GM18502 (cell line): ENCODE results near the gene LIPF.
"Not testable (repeated sequence)": the region's sequence is repeated elsewhere in the genome, so short reads cannot be mapped to it uniquely, and the experiment has no call there.

Experiments
- ATAC-seq: cut with Tn5 transposase; IDR thresholded peaks from one replicate; pipeline ENCODE4 v1.9.1; 2021; ENCODE audit warnings: mild to moderate bottlenecking; ENCODE audit not compliant: unreplicated experiment, poor library complexity

The LIPF gene, protein sequence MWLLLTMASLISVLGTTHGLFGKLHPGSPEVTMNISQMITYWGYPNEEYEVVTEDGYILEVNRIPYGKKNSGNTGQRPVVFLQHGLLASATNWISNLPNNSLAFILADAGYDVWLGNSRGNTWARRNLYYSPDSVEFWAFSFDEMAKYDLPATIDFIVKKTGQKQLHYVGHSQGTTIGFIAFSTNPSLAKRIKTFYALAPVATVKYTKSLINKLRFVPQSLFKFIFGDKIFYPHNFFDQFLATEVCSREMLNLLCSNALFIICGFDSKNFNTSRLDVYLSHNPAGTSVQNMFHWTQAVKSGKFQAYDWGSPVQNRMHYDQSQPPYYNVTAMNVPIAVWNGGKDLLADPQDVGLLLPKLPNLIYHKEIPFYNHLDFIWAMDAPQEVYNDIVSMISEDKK

DNA sequence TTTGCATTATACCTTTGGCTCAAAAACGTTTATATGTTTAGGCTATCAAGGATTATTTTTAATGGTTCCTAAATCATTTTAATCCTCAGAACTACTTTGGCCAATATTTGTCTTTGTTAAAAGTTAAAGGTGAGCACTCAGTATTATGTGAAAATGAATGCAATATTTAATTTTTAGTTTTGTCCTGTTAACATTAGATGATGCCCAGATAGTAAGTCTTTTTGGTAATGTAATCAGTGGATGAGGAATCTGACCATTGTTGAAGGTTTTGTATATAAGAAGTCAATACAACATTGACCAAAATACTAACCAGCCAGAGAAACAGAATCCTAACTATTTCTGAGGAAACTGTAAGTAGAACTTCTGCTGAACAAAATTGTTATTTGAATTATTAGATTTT lies at the start of gene LIPF:
LIPF (plus strand) TSS at position 301 of the 400 bp plus-strand sequence. CDS start 2,856 bp downstream, outside the sequence.
- no peak for ATAC-seq

DNA sequence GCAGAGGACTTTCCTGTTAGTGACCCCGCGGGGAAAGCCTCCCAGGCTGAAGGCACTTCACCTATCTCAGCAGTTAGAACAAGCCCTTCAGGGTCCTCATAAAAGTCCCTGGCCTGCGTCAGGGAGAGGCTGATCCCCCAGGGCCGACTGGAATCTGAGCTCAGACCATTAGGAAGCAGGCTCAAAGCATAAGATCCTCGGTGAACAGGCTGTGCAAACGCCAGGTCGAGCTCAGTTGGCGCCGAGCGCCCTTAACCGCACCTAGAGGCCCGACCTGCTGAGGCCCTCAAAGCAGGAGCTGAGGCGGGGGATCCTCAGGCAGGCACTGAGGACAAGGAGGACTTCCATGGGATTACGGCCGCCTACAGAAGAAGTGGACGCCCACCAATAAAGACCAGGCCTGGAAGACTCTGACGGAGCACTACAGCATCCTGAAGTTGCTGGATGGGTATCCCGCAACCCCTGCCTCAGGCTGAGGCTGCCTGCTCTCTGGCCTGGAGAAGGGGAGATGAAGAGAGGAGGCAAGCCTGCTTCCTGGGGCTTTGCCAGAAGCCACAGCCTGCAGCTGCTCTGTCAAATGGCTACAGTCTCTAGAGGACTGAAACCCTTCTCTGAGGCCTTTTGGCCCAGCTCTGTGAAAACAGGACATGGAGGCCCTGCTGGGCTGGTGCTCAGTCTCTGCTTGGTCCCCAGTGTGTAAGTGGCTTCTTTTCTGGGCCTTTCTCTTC lies 47.8 kb upstream of the LIPF start:
- no peak for ATAC-seq

DNA sequence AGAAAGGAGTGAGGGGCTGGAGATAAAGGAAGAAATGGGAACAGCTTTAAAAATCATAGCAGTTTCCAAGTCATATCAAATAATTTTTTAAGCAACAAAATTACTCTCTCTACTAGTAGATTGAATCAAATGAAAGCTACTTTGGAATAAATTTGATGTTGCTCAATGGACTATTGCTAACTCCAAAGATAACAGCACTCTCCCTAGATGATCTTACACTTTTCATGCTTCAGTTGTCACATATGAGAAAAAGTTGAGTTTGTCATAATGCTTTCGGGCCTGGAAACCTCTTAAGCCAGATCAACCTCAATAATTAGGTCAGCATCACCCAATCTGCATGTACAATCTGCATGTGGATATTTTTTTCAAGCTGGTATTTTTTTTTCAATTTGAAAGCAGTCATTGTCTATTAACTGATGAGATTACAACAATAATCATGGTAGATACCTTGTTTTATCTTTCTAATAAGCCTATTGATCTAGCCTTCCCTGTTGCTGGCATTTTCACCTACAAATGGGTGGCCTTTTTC lies 46.4 kb upstream of the LIPF start:
- ATAC-seq: no peak

DNA sequence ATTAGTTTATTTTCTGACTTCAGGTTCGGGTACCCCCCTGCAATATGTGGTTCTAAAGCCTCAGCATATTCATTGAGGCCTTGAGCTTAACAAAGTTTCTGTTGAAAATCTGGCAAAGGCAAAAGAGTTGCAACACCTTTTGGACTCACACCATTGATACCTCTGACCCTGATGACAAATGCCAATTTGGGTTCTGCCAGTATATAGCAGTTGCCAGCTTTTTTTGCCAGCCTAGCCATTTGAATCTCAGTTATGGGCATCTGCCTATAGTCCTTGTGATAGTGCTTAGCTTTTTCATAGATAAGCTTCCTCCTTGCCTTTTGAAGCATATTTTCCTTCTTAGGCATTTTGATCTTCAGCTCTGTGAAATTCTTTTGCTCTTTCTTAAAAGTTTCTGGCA lies 45.7 kb upstream of the LIPF start:
- no peak for ATAC-seq

DNA sequence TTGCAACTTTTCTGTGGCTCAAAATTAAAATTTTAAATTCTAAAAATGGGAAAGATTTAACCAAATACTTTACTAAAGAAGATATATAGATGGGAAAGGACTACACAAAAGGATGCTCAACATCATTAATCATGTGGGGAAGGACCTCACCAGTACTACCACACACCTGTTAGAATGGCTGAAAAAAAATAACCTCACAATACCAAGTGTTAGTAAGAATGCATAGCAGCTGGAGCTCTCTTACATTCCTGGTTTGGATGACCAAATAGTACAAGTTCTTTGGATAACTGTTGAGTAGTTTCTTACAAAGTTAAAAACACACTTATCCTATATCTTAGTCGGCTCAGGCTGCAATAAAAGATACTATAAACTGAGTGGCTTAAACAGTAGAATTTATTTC lies 43.8 kb upstream of the LIPF start:
- ATAC-seq: no peak

DNA sequence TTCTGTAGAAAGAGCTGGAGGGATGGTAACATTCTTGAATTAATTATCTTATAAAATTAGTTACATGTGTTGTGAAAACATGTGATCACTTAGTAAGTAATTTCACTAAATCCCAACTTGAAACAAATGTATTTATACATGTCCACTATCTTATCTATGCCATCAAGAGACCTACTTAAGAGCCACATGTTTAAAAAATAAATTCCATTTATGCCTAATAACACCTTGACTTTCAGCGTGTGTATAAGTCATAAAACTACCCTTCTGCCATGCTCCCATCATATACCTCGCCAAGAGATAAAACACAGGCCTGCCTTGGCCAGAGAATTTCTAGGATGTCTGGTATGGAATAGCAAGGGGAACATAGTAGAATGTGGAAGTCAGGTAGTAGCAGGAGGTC lies 40.4 kb upstream of the LIPF start:
- ATAC-seq: no peak

DNA sequence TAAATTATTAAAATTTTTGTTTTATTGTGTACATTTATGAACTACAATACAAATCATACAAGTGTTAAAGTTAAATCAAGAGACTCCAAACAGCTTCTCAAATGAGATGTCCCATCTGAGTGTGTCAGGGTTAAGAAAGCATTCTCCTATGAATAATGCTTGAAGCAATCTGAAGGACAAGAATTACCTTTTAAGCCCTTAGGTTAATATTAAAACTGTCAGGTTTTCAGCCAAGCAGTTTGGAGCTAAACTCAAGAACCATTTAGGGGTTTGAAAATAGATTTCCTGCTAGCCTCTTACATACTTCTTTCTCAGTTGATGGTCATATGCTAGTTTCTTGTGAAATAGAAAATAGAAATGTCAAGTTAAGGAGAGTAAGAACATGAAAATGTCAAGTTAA lies 39.4 kb upstream of the LIPF start:
- ATAC-seq: no peak

DNA sequence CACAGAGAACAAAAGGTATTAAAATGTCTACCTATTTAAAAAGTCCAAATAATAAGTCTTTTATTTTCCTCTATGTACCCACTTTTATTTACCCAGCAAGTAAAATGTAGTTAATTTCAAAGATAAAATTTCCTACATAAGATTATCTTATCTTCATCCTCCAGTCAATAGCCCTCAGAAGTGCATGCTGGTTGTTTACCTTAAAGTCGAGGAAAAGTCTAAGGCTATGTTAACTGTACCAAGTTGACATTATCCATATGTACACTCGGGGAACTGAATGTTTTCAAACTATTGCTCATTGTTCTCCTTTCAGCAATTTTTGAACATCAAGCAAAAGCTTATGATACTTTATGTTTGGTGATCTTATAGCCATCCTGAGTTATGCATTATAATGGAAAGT lies 24.1 kb upstream of the LIPF start:
- ATAC-seq: no peak

DNA sequence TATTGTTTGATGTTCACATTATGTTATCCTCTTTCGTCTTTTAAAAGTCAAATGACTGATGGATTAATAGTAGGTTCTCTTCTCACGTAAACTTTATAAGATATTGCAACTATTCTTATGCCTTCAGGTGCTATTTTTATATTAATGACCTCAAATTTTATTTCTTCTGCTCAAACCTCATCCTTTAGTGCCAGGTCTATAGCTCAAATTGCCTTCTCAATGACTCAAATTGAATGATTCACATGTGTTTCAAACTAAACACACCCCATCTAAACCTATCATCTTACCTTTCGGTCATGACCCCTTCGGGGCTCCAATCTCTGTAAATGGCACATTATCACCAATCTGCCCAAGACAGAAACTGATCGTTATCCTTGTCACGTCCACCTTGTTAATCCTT lies 22.0 kb upstream of the LIPF start:
- ATAC-seq: no peak

DNA sequence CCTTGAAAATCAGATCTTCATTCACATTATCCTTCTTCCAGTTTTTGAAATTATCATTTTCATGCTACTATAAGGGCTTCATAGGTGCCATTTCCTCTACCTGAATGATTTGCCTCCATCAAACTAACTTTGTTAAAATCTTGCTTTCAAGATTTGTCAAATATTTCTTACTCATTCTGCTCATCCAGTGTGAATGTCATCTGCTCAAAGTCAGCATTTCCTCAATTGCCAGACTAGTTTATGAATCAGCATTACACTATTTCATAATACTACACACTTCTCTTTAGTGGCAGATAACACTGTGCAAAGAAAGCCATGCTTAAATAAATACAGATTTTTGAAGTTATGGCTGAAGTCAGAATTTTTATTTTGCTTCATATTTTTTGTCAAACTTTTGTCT lies 21.3 kb upstream of the LIPF start:
- ATAC-seq: no peak

DNA sequence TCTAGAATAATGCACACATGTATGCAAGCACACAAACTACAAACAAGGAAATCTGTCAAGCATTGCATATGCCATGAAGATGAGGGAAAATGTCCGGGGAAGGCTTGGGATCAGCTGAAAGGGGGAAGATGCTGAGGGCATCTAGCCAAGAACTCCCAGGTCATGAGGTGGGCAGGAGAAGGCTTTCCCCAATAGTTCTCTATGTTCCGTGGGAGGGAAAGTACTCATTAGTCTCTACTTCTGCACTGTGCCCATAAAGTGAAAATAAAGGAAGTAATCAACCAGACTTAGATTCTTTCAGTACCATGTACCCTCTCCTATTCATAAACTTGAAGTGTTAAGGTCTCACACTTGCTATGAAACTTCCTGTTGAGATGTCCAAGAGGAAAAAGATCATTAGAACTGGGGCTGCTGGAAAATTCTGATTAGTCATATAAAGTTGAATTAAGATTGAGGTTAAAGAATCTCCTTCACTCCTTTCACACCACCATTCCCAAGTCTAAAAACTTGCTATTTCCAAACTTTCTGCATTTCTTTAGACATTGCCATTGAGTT lies 17.1 kb upstream of the LIPF start:
- ATAC-seq: no peak

DNA sequence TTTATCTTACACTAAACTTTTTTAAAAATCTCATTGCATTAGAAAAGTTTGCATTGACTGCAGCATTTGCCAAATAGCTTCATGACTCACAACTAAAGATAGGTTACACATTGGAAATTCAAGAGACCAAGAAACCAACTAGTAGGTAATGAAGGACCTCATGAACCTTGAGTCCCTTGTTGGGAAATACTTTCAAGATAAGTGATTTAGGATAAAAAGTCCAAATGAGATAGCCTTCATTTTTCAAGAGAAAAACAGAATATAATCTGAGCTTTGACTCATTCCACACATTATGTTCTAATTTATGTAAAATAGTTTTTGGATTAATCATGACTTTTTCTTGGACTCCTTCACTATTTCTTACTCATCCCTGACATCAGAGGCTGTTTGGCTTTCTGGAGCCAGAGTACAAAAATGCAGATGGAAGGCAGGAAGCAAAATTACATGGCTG lies 13.1 kb upstream of the LIPF start:
- no peak for ATAC-seq

DNA sequence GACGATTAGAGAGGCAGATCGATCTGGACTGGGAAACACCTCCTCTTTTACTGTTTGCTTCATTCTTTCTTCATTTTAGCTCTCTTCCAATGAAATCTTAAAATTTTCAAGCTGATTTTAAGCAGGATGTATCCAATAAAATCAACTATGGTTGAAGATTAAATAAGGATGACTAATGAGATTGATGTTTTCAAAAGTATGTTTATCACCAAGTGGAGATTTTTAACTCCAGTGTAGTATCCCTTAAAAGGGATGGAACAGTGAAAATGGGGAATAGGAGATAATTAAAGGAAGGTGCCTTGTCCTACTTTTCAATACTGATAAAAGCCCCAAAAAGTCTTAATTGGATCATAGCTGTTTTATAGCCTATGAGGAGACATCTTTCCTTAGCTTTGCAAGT lies 11.6 kb upstream of the LIPF start:
- no peak for ATAC-seq

DNA sequence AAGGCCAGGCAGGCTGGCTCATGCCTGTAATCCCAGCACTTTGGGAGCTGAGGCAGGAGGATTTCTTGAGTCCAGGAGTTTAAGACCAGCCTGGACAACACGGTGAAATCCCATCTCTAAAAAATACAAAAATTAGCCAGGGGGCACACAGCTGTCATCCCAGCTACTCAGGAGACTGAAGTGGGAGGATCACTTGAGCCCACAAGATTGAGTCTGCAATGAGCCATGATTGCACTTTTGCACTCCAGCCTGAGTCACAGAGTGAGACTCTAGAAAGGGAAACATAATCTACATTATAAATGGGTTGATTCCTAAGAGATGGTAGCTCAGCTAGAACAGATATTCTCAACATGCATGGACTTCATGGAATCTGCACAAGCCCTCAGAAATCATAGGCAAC lies 6.3 kb upstream of the LIPF start:
- no peak for ATAC-seq

DNA sequence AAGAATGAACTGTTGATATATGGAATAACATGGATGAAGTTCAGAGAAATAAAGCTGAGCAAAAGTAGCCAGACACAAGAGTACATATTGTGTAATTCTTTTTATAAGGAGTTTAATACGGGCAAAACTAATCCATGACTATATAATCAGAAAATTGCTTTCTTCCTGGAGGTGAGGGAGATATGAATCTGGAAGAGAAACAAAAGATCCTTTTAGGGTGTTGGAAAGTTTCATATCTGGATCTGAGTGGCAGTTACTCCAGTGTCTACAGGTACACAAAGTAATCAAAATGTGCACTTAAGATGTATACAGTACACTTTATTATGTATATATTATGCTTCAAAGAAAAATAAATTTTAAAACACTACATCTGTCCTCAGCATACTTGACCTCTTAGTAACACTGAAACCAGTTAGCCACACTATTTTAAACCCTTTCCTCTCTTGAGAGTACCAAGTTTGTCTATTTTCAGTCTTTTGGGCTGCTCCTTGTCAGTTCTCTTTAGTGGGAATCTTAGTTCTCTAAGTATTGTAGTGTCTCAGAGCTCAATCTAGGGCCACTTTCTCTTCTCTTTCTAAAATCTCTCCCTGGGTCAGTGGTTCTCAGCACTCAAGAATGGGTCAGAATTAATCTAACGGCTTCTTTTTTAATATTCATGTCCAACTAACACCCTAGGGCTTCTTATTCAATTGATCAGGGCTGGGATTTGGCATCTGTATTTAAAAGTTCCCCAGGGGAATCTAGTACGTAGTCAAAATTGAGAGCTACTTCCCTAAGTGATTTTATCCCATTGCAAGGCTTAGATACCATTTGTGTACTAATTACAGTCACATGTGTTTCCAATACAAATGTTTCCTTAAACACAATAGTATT lies 4.3 kb upstream of the LIPF start:
- ATAC-seq: no peak

DNA sequence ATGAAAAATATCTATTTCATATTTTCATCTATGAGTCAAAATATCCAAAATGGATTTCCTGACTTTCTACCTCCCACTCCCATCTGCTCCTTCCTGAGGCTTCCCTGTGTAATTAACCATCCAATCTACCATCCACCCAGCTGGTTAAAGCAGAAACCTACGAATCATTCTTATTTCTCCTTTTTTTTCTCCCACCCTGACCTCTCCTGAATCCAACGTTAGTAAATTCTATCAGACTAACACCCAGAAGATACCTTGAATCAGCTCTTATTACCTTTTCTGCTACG lies 3.7 kb upstream of the LIPF start:
- no peak for ATAC-seq

DNA sequence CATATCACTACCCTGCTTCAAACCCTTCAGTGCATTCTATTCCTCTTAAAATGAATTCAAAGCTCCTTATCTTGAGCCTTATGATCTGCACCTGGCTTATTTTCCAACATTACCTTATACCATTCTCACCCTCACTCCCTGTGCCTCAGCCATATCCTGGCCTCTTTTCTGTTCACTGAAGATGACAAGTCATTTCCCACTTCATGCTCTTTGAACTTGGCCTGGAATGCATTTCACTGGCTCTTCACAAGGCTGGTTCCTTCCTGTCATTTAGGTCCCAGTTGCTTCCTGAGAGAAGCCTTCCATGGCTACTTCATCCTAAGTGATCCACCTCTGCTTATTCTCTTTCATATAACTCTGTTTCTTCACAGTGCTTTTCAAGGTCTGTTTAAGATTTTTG lies 3.2 kb upstream of the LIPF start:
- no peak for ATAC-seq

DNA sequence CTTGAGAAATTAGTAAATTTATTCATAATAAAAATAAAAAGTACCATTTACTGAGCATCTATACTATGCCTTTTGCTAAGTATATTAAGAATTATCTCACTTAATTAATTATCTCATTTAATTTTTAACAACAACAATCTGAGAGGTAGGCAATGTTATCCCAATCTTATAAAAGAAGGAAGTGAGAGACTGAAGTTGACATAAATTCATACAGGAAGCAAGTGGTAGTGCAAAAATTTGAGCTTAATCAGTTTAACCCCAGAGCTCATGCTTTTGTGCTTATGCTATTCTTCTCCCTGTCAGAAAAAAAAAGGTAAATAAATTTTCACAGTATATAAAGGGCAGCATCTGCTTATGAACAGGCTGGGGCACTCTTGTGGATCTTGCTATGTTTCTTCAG lies 2.7 kb upstream of the LIPF start:
- ATAC-seq: no peak

DNA sequence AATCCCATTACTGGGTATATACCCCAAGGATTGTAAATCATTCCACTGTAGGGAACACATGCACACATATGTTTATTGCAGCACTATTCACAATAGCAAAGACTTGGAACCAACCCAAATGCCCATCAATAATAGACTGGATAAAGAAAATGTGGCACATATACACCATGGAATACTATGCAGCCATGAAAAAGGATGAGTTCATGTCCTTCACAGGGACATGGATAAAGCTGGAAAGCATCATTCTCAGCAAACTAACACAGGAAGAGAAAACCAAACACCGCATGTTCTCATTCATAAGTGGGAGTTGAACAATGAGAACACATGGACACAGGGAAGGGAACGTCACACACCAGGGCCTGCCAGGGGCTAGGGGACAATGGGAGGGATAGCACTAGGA lies 1.1 kb upstream of the LIPF start:
- not testable (repeated sequence) for ATAC-seq

DNA sequence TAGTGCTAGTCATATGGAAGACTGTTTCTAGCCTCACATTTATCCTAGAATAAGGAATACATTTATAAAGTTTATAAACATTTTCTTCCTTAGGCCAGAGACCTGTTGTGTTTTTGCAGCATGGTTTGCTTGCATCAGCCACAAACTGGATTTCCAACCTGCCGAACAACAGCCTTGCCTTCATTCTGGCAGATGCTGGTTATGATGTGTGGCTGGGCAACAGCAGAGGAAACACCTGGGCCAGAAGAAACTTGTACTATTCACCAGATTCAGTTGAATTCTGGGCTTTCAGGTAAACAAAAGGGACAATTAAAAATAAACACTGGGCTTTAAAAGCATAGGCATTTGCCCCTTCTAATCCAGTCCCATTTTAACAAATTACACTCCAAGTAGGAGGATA lies 4.2 kb downstream of the LIPF start:
- ATAC-seq: no peak

DNA sequence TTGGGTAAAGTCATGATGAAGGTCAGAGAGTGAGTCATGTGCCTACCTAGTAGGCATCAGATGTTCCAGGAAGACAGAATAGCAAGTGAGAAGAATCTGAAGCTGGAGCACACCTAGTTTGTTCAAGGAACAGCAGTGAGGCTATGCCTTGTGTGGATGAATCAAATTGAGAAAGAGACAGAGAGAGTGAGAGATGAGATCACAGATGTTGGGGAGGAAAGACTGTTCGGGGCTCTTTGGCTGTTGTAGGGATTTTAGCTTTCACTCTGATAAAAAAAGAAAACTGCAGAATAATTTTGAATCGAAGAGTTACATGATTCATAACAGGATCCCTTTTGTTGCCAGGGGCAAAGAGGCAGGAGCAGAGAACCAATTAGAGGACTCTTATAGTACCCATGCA lies 6.3 kb downstream of the LIPF start:
- no peak for ATAC-seq
